IPS-18c (cell line): ENCODE data around the gene MATK.
A peak's percentile ranks its signal among the peaks of the same experiment; 100 is the strongest.
"Not testable (repeated sequence)": the region's sequence is repeated elsewhere in the genome, so short reads cannot be mapped to it uniquely, and the experiment has no call there.

Source experiments
- H3K4me3 ChIP-seq: 2 replicates; pipeline ENCODE4 v1.7.0; 2013; ENCODE audit warnings: low read depth, mild to moderate bottlenecking, low read length, moderate library complexity; ENCODE audit not compliant: insufficient read depth
- H3K9me3 ChIP-seq: one replicate; pipeline ENCODE4 v1.6.1; 2013; ENCODE audit warnings: mild to moderate bottlenecking, low read length, moderate library complexity; ENCODE audit not compliant: control insufficient read depth, insufficient read depth

Gene MATK

GRCh38 chr19:3766520-3766919, 19.7 kb downstream of the MATK start:
- Histone ChIP-seq H3K4me3 (no peak overlapping the region), H3K9me3 (no peaks in the 10 kb centered on the region)

GRCh38 chr19:3765757-3766156, 20.4 kb downstream of the MATK start:
- H3K4me3 ChIP-seq, H3K9me3 ChIP-seq: not testable (repeated sequence)

GRCh38 chr19:3765121-3765520, 21.1 kb downstream of the MATK start:
- Histone ChIP-seq H3K4me3 (no peak overlapping the region), H3K9me3 (no peaks in the 10 kb centered on the region)

GRCh38 chr19:3762501-3763459, 23.4 kb downstream of the MATK start, which contains the start of gene MRPL54:
MRPL54 (plus strand) TSS chr19:3762682; CDS start chr19:3762701, 19 bp downstream.
- peak within 1 kb of the TSS; percentile 75 for H3K4me3 ChIP-seq

GRCh38 chr19:3762130-3762473, 24.1 kb downstream of the MATK start:
- no peak overlapping the region for H3K4me3 ChIP-seq

More at GRCh38 chr19:3762501-3763459, 23.4 kb downstream of the MATK start, which contains the start of gene MRPL54:
- no peaks in the 10 kb centered on the region for H3K9me3 ChIP-seq

GRCh38 chr19:3761382-3762129, 24.6 kb downstream of the MATK start, which contains the start of gene APBA3:
APBA3 (minus strand) TSS chr19:3761692; CDS start chr19:3760264, 1,428 bp downstream.
- Histone ChIP-seq H3K9me3 (no peaks in the 10 kb centered on the region), H3K4me3 (peak within 1 kb of the TSS; percentile 75)

More at GRCh38 chr19:3762130-3762473, 24.1 kb downstream of the MATK start:
- H3K9me3 ChIP-seq = no peaks in the 10 kb centered on the region

- H3K4me3 ChIP-seq = peak overlapping the region; percentile 60
Measured at GRCh38 chr19:3760871-3761361, 25.3 kb downstream of the MATK start.

GRCh38 chr19:3759482-3760254, 26.5 kb downstream of the MATK start:
- Histone ChIP-seq H3K9me3 (no peaks in the 10 kb centered on the region), H3K4me3 (no peak overlapping the region)

More at GRCh38 chr19:3760871-3761361, 25.3 kb downstream of the MATK start:
- no peaks in the 10 kb centered on the region for H3K9me3 ChIP-seq

- not testable (repeated sequence) for H3K4me3 ChIP-seq, H3K9me3 ChIP-seq
Measured at GRCh38 chr19:3758297-3758696, 27.9 kb downstream of the MATK start.

GRCh38 chr19:3757705-3758104, 28.5 kb downstream of the MATK start:
- not testable (repeated sequence) for H3K4me3 ChIP-seq, H3K9me3 ChIP-seq

- Histone ChIP-seq H3K4me3 (no peak overlapping the region), H3K9me3 (no peaks in the 10 kb centered on the region)
Measured at GRCh38 chr19:3753631-3754410, 32.4 kb downstream of the MATK start.

GRCh38 chr19:3752492-3752891, 33.7 kb downstream of the MATK start:
- Histone ChIP-seq H3K9me3 (no peaks in the 10 kb centered on the region), H3K4me3 (no peak overlapping the region)

- Histone ChIP-seq H3K4me3 (no peak overlapping the region), H3K9me3 (no peaks in the 10 kb centered on the region)
Measured at GRCh38 chr19:3751236-3751635, 34.9 kb downstream of the MATK start.

GRCh38 chr19:3750211-3750610, 36.0 kb downstream of the MATK start:
- Histone ChIP-seq H3K4me3 (no peak overlapping the region), H3K9me3 (no peaks in the 10 kb centered on the region)

GRCh38 chr19:3748965-3749364, 37.2 kb downstream of the MATK start:
- H3K4me3 ChIP-seq = no peak overlapping the region
- no peaks in the 10 kb centered on the region for H3K9me3 ChIP-seq

- Histone ChIP-seq H3K4me3 (no peak overlapping the region), H3K9me3 (no peaks in the 10 kb centered on the region)
Measured at GRCh38 chr19:3746371-3747056, 39.7 kb downstream of the MATK start.
